Esophagus muscularis mucosa (tissue), 3 donors: ENCODE measurements around the gene RBM28.

ENCODE experiments used
- EP300 ChIP-seq: sonication (generic); formaldehyde crosslinking; IDR thresholded peaks from one replicate; pipeline ENCODE4 v1.6.1; 2017; ENCODE audit warnings: antibody characterized with exemption
- TF ChIP-seq, protein P1 (sequence below), 3 experiments: fragments of 200-600 bp in 2 of 3; fragments of 450-650 bp in 1 of 3; sonication (generic) in 2 of 3; IDR thresholded peaks; one replicate each; pipeline ENCODE4 v1.5.1; 2017 to 2019; ENCODE audit warnings: antibody characterized with exemption in 3 of 3, mild to moderate bottlenecking in 2 of 3, moderate library complexity in 1 of 3

DNA sequence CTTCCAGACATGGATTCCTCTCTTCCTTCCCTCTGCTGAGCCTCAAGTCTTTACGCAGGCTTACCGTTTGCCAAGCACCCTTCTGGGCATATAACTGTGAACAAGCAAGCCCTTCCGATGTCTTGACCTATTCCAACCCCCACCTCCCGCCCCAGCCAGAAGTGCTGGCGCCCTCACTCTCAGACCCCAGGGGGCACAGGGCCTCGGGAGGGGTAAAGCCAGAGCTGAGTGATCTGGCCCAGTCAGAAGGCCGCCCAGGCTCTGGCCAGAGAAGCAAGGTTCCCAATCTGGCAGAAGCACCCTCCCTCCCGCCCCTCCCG, 16.6 kb upstream of the RBM28 start:
- TF ChIP-seq, protein P1, sequence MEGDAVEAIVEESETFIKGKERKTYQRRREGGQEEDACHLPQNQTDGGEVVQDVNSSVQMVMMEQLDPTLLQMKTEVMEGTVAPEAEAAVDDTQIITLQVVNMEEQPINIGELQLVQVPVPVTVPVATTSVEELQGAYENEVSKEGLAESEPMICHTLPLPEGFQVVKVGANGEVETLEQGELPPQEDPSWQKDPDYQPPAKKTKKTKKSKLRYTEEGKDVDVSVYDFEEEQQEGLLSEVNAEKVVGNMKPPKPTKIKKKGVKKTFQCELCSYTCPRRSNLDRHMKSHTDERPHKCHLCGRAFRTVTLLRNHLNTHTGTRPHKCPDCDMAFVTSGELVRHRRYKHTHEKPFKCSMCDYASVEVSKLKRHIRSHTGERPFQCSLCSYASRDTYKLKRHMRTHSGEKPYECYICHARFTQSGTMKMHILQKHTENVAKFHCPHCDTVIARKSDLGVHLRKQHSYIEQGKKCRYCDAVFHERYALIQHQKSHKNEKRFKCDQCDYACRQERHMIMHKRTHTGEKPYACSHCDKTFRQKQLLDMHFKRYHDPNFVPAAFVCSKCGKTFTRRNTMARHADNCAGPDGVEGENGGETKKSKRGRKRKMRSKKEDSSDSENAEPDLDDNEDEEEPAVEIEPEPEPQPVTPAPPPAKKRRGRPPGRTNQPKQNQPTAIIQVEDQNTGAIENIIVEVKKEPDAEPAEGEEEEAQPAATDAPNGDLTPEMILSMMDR (IDR thresholded peaks at IDR 0.05) = no peak
- no peak for TF ChIP-seq EP300
